OCI-LY1 (cell line): Measurements from ENCODE around the gene PARD3B.

Experiments
- CTCF ChIP-seq: fragments of 200-600 bp; sonication (generic), shearing (Covaris generic); IDR thresholded peaks from 2 replicates; pipeline ENCODE4 v1.5.1; 2017; ENCODE audit warnings: mild to moderate bottlenecking, antibody characterized with exemption, low read length, moderate library complexity, mixed read lengths
- EZH2 ChIP-seq: fragments of 200-600 bp; sonication (generic), shearing (Covaris generic); IDR thresholded peaks from 2 replicates; pipeline ENCODE4 v1.8.0; 2017; ENCODE audit warnings: borderline replicate concordance, mixed run types, mild to moderate bottlenecking, antibody characterized with exemption, low read length, moderate library complexity, mixed read lengths

- TF ChIP-seq CTCF (no peak), EZH2 (no peak)
Measured at GRCh38 chr2:205605638-205606304, 1060.5 kb downstream of the PARD3B start.
